Measurements from ENCODE around the gene ANKS4B.
"Not testable (repeated sequence)": the region's sequence is repeated elsewhere in the genome, so short reads cannot be mapped to it uniquely, and the experiment has no call there.

DNA sequence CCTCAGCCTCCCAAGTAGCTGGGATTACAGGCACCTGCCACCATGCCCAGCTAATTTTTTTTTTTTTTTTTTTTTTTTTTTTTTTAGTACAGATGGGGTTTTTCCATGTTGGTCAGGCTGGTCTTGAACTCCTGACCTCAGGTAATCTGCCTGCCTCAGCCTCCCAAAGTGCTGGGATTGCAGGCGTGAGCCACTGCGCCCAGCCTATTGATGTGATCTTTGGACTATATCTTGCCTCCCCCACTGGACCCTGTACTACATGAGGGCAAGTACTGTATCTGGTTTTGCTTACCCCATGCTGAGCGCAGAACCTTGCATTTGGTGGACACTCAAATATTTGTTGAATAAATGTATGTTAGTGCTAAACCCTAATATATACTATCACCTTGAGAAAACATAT is 39.3 kb downstream of the ANKS4B start:
- not testable (repeated sequence) for TF ChIP-seq PHF8 (conservative IDR thresholded peaks at IDR 0.05; ENCODE audit: low read depth, low read length); EP300 (IDR thresholded peaks at IDR 0.05; ENCODE audit: borderline replicate concordance in 1 of 2, low read depth in 2 of 2, low read length in 2 of 2); CREB1 (IDR thresholded peaks at IDR 0.05); POLR2A (IDR thresholded peaks at IDR 0.05; ENCODE audit: control extremely low read depth in 1 of 2, low read depth in 2 of 2, low read length in 2 of 2); TBP (IDR thresholded peaks at IDR 0.05; ENCODE audit: low read depth, low read length); SUZ12 (IDR thresholded peaks at IDR 0.05; ENCODE audit: low read length)
- TF ChIP-seq, protein P1, sequence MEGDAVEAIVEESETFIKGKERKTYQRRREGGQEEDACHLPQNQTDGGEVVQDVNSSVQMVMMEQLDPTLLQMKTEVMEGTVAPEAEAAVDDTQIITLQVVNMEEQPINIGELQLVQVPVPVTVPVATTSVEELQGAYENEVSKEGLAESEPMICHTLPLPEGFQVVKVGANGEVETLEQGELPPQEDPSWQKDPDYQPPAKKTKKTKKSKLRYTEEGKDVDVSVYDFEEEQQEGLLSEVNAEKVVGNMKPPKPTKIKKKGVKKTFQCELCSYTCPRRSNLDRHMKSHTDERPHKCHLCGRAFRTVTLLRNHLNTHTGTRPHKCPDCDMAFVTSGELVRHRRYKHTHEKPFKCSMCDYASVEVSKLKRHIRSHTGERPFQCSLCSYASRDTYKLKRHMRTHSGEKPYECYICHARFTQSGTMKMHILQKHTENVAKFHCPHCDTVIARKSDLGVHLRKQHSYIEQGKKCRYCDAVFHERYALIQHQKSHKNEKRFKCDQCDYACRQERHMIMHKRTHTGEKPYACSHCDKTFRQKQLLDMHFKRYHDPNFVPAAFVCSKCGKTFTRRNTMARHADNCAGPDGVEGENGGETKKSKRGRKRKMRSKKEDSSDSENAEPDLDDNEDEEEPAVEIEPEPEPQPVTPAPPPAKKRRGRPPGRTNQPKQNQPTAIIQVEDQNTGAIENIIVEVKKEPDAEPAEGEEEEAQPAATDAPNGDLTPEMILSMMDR (IDR thresholded peaks at IDR 0.05; ENCODE audit: control extremely low read depth in 1 of 3, insufficient read depth in 1 of 3, low read depth in 1 of 3, low read length in 3 of 3): not testable (repeated sequence)
- TF ChIP-seq, protein P2, sequence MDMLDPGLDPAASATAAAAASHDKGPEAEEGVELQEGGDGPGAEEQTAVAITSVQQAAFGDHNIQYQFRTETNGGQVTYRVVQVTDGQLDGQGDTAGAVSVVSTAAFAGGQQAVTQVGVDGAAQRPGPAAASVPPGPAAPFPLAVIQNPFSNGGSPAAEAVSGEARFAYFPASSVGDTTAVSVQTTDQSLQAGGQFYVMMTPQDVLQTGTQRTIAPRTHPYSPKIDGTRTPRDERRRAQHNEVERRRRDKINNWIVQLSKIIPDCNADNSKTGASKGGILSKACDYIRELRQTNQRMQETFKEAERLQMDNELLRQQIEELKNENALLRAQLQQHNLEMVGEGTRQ (IDR thresholded peaks at IDR 0.05; ENCODE audit: low read length): not testable (repeated sequence)

Measured in H1 (cell line).